Central memory CD8-positive, alpha-beta T cell (primary cell): ENCODE data around the gene STRA6.

Experiments used
- ATAC-seq: fragments of 150-1000 bp; cut with Tn5 transposase; replicated peaks from 2 replicates; pipeline ENCODE4 v1.10.0; 2022; ENCODE audit warnings: mild to moderate bottlenecking, moderate FRiP score, moderate number of reproducible peaks; ENCODE audit not compliant: poor library complexity, severe bottlenecking; ENCODE audit errors: extremely low read depth
- DNase-seq, 2 donors: peaks; one replicate each; pipeline ENCODE4 v3.0.0; 2021; ENCODE audit warnings: low spot score in 2 of 2
- H3K27ac Mint-ChIP-seq: one replicate; pipeline ENCODE4 v1.8.0; 2022; ENCODE audit warnings: low read depth, mild to moderate bottlenecking, moderate library complexity, mixed read lengths
- H3K27me3 Mint-ChIP-seq: one replicate; pipeline ENCODE4 v1.8.0; 2022; ENCODE audit warnings: mixed read lengths
- H3K36me3 Mint-ChIP-seq: one replicate; pipeline ENCODE4 v1.8.0; 2022; ENCODE audit warnings: mild to moderate bottlenecking, moderate library complexity, mixed read lengths; ENCODE audit not compliant: insufficient read depth
- H3K4me1 Mint-ChIP-seq: one replicate; pipeline ENCODE4 v1.8.0; 2022; ENCODE audit warnings: mixed read lengths
- H3K4me3 Mint-ChIP-seq: one replicate; pipeline ENCODE4 v1.8.0; 2022; ENCODE audit warnings: mild to moderate bottlenecking, moderate library complexity, mixed read lengths
- H3K9me3 Mint-ChIP-seq: one replicate; pipeline ENCODE4 v1.8.0; 2022; ENCODE audit warnings: mixed read lengths

STRA6 gene, protein sequence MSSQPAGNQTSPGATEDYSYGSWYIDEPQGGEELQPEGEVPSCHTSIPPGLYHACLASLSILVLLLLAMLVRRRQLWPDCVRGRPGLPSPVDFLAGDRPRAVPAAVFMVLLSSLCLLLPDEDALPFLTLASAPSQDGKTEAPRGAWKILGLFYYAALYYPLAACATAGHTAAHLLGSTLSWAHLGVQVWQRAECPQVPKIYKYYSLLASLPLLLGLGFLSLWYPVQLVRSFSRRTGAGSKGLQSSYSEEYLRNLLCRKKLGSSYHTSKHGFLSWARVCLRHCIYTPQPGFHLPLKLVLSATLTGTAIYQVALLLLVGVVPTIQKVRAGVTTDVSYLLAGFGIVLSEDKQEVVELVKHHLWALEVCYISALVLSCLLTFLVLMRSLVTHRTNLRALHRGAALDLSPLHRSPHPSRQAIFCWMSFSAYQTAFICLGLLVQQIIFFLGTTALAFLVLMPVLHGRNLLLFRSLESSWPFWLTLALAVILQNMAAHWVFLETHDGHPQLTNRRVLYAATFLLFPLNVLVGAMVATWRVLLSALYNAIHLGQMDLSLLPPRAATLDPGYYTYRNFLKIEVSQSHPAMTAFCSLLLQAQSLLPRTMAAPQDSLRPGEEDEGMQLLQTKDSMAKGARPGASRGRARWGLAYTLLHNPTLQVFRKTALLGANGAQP

DNA sequence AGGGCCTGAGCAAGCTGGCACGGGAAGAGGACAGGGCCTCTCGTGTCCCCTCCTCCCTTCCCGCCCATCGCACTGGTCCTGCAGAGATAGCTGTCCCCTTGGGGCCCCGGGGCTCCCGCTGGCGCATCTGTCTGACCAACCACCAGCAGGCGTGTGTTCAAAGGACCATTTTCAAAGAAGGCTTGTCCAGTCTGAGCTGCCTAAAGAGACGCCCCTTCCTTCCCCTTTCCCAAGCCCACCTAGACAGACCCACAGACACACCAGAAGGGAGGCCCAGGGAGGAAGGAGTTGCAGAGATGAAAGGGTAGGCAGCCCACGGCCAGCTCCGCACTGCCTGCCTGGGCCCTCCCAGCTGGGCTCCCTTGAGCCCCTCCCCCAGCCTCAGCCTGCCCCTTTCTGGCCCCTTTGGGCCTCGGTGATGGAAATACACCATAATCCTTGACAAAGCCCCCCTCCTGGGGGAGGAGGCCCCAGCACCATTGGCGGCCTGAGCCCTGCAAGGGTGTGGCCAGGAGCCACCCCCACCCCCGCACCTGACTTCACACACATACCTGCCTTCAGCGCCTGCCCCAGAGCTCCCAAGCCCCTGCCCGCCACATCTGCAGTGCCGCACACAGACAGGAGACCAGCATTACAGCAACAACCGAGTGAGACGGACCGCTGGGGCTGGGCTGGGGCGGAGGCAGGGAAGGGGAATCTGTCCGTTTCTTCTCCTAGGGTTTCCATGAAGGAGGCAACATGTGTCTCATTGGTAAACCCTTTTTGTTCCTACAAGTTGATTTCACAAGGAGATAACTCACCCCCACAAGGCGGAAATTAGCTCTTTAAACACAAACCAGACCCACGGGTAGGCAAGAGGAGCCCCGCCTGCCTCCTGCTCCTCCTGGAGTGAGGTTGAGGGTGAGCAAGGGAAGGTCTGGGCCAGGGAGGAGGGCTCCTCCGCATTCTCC, at the start of gene STRA6:
Gene STRA6 (minus strand): TSS at position 336 of the 950 bp plus-strand sequence. CDS start 520 bp downstream, outside the sequence.
- Mint-ChIP-seq H3K27ac (no peak within 1 kb of the TSS), H3K36me3 (no peaks in the 10 kb centered on the region), H3K4me1 (no peaks in the 10 kb centered on the region), H3K9me3 (no peaks in the 10 kb centered on the region), H3K4me3 (no peak within 1 kb of the TSS), H3K27me3 (peaks cover 71% of the 10 kb centered on the region)
- DNase-seq (no peak), ATAC-seq (no peak)

DNA sequence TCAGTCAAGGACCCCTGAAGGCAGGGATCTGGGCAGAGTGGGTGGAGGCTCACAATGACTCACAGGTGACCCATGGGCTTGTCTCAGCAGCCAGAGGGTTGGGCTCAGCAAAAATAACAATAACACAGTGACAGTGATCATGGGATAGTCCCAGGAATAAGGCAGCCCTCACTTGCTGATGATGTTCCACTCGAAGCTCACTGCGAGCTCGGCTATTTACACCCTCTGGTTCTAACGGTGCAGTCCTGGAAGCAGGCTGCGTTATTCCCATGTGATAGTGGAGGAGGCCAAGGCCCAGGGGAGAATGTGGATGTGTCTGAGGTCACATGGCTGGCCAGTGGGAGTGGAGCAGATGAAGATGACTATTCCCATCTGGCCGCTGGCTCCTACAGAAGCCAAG, 49.7 kb upstream of the STRA6 start:
- DNase-seq (no peak), ATAC-seq (no peak)
- Mint-ChIP-seq H3K27ac (no peak overlapping the region), H3K36me3 (no peaks in the 10 kb centered on the region), H3K9me3 (no peaks in the 10 kb centered on the region), H3K27me3 (peaks cover 28% of the 10 kb centered on the region), H3K4me1 (no peaks in the 10 kb centered on the region), H3K4me3 (no peak overlapping the region)

DNA sequence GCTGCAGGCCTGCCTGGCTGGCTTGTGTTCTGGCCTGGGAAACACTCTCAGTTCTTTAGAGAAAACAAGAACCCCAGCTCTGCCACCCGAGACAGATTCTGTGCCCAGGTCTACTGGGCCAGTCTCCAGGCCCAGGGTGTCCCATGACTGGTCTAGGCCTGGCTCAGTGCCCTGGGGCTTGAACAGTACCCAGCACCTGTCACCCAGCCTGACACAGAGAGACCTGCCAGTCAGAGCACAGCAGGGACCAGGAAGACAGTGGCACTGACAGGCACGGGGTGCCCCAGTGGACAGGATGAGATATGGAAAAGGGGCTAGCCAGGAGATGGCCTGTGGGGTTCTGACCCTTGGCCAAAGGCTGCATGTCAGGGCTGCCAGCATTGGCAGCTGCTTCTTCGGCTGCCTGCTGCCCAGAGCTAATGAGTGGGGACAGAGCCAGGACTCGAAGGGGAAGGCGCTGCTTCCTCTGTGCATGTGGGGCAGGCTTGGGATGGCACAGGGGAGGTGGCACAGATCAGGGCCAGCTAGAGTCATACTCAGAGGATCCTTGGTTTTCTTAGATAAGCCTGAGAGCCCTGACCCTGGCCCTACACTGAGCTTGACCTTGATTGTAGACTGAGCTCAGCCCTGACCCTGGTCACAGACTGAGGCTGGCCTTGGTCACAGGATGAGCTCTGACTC, 48.7 kb upstream of the STRA6 start:
- H3K27me3 Mint-ChIP-seq, result peaks cover 24% of the 10 kb centered on the region
- ATAC-seq (no peak), DNase-seq (no peak)
- no peaks in the 10 kb centered on the region for H3K4me1 Mint-ChIP-seq
- H3K27ac Mint-ChIP-seq, result no peak overlapping the region
- H3K9me3 Mint-ChIP-seq, result no peaks in the 10 kb centered on the region
- no peaks in the 10 kb centered on the region for H3K36me3 Mint-ChIP-seq
- no peak overlapping the region for H3K4me3 Mint-ChIP-seq

DNA sequence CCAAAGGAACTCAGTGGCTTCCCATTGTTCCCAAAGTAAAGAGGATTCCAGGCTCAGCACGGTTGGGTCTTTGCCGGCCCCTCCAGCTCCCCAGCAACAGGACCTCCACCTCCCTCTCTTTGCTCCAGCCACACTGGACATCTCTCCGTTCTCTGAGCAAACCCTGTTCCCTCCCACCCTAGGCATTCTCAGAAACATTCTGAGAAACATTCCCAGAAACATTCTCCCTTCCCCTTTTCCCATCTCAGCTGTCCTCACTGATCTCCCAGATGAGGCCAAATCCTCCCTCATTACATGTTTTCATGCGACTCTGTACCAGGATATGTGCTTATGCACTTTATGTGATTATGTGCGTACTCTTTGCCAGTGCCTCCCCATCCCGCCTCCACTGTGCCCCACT, 47.7 kb upstream of the STRA6 start:
- ATAC-seq (no peak), DNase-seq (no peak)
- Mint-ChIP-seq H3K4me1 (peaks cover under 1% of the 10 kb centered on the region), H3K36me3 (no peaks in the 10 kb centered on the region), H3K4me3 (no peak overlapping the region), H3K27ac (no peak overlapping the region), H3K9me3 (no peaks in the 10 kb centered on the region), H3K27me3 (peaks cover 27% of the 10 kb centered on the region)

DNA sequence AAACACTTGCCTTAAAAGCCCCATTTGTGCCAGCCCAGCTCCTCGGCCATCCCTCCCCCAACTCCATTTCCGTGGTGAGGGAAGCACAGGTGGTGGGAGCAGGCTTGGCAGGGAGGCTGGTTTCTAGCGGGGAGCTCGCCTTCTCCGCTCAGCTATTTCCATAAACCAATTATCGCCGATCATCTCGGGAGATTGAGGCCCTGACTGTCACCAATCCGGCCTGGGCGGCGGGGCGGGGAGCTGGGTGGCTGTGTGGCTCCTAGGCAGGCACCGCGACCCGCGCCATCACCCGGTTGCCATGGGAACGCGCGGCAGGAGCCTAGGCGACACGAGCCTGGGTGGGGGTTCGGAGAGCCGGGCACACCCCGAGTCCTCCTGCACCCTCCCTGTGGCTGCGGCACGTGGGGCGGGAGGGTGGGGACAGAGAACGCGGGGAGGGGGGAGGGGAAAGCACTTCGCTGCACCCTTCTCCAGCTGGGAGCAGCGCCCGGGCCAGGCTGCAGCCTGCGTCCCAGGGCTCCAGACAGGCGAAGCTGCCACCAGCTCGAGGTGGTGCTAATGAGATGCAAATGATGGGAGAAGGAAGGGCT, 42.9 kb upstream of the STRA6 start:
- Mint-ChIP-seq H3K27ac (no peak overlapping the region), H3K4me3 (no peak overlapping the region), H3K9me3 (no peaks in the 10 kb centered on the region), H3K4me1 (peaks cover 10% of the 10 kb centered on the region), H3K27me3 (peaks cover 59% of the 10 kb centered on the region), H3K36me3 (no peaks in the 10 kb centered on the region)
- DNase-seq (no peak), ATAC-seq (no peak)

DNA sequence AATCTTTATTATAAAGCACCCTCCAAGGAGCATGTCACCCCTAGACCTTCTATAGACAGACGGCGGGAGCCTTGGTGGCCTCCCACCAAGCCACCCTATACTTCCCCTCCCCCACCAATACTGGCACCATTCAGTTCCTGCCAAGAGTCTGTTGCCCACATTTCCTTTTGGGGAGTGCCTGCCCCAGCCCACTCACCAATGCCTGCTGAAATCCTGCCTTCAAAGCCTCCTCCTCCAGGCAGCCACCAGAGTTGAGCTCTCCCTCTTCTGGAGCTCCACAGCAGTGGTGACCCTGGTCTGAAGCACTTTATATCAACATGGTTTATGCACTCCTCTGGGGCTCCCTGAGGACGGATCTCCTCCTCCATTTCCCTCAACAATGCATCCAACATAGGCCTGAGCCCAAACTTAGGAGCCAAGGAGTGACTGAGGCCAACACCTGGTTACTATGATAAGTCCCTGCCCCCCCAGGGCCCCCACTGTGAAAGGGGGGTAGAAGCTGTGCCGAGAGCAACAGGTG, 42.3 kb upstream of the STRA6 start:
- DNase-seq, result no peak
- Mint-ChIP-seq H3K9me3 (no peaks in the 10 kb centered on the region), H3K4me3 (no peak overlapping the region), H3K4me1 (peaks cover 10% of the 10 kb centered on the region), H3K27me3 (peaks cover 59% of the 10 kb centered on the region), H3K27ac (no peak overlapping the region), H3K36me3 (no peaks in the 10 kb centered on the region)
- no peak for ATAC-seq

DNA sequence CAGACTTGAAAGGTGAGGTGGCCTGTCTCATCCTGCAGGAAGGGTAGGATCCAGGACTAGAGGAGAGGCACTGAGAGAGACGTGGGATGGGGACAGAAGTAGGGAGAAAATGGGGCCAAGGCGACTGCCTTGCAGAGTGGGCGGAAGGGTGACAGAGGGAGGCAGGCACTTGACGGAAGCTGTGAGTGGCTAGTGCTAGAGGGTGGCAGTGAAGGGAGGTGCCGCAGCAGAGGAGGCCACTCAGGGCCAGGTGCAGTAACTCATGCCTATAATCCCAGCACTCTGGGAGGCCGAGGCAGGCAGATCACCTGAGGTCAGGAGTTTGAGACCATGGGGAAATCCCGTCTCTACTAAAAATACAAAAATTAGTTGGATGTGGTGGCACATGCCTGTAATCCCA, 40.8 kb upstream of the STRA6 start:
- H3K27me3 Mint-ChIP-seq, result peaks cover 59% of the 10 kb centered on the region
- DNase-seq (no peak), ATAC-seq (no peak)
- H3K9me3 Mint-ChIP-seq, result no peaks in the 10 kb centered on the region
- H3K4me1 Mint-ChIP-seq, result peaks cover 10% of the 10 kb centered on the region
- H3K4me3 Mint-ChIP-seq, result no peak overlapping the region
- no peaks in the 10 kb centered on the region for H3K36me3 Mint-ChIP-seq
- H3K27ac Mint-ChIP-seq, result no peak overlapping the region

DNA sequence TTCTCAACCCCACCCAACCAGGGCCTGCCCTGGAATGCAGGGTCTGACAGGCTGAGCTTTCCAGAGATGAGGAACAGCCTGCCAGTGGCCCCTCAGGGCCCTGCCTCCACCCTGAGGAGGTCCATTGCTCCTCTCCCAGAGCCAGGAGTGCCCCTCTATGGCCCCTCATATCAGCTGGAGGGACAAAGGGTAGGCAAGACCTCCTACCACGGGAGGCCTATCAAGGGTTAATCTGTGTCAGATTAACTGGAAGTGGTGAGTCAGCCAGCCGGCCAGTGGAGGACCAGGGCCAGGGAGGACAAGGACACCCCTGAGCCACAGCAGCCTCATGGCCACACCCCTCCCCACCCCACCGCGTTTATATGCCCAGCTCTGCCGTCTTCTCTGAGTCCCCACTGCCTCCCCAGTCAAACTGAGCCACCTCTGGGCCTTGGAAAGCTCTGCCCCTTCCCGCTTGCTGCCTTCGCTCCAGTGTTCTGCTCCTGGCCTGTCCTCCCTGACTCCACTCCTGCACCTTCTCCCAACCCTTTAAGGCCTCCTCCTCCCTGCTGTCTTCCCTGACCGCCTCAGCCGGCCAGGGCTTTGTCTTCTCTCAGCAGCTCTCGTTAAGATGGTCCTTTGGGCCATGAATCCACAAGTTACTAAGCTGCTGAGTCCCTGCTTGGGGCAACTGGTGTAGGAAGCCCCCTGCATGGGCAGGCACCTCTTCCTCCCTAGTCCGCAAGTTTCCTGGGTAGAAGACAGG, 40.0 kb upstream of the STRA6 start:
- H3K27ac Mint-ChIP-seq, result no peak overlapping the region
- ATAC-seq, result no peak
- H3K4me1 Mint-ChIP-seq, result peaks cover 10% of the 10 kb centered on the region
- no peaks in the 10 kb centered on the region for H3K9me3 Mint-ChIP-seq
- H3K36me3 Mint-ChIP-seq, result no peaks in the 10 kb centered on the region
- DNase-seq, result no peak
- peaks cover 59% of the 10 kb centered on the region for H3K27me3 Mint-ChIP-seq
- H3K4me3 Mint-ChIP-seq, result no peak overlapping the region

DNA sequence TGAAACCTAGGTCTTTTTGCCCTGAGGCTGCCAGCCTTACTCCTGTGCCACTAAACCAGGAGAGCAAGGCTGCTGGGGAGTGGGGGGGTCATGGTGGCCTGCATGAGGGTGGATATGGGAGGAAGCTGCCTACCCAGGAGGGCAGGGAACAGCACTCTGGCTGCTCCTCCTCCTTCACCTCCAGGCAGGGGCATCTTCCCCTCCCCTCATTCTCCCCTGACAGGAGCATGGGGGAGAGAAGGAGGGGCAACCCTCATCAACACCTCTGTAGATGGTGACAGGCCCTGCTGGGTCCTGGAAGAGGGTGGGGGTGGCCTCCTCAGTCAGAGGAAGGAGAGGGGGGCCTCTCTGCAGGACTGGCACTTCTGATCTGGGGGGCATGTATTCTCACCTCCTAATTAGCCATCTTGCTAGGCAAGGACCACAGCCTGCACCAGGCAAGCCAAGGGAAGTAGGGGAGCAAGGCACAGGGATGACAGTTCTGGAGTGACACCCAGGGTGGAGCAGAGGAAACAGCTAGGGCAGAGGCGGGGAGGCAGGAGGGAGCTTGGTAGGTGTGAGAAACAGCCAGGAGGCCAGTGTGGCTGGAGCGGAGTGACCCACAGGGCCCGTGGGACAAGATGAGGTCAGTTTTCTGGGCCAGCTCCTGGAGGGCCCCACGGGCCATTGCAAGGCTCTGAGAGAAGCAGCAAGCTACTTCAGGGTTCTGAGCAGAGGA, 38.5 kb upstream of the STRA6 start:
- no peak overlapping the region for H3K27ac Mint-ChIP-seq
- H3K36me3 Mint-ChIP-seq, result no peaks in the 10 kb centered on the region
- peaks cover 10% of the 10 kb centered on the region for H3K4me1 Mint-ChIP-seq
- no peak for DNase-seq
- no peaks in the 10 kb centered on the region for H3K9me3 Mint-ChIP-seq
- no peak overlapping the region for H3K4me3 Mint-ChIP-seq
- peaks cover 62% of the 10 kb centered on the region for H3K27me3 Mint-ChIP-seq
- ATAC-seq, result no peak

DNA sequence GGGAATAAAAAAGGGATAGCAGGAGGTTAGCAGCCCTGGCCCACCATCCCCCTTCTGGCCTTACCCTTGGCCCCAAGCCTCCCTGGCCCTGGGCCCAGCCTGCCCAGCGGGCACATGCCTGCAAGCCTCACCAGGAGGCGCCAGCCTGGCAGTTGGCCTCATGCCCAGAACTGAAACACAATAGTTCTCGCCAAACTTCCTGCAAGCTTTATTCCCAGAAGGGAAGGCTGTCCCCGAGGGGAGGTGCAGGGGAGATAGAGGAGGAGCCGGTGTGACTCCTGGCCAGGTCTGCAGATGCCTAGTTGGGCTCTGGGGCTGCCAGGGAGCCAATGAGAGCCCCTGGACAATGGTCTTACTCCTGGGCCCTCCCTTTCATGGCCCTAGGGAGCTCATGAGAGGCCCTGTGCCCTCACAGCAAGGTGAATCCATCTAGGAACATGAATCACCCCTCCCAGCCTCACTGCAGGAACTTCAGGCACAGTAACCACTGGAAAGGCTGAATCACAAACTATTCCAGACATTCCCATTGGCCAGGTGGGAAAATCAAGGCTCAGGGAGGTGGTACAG, 37.5 kb upstream of the STRA6 start:
- Mint-ChIP-seq H3K9me3 (no peaks in the 10 kb centered on the region), H3K36me3 (no peaks in the 10 kb centered on the region), H3K27me3 (peaks cover 55% of the 10 kb centered on the region), H3K27ac (no peak overlapping the region), H3K4me1 (peaks cover 8% of the 10 kb centered on the region), H3K4me3 (no peak overlapping the region)
- ATAC-seq, result no peak
- no peak for DNase-seq
